ENCODE results near the gene GNA14. TPM values are rescaled to one million over a fixed set of nuclear protein-coding genes. Genes with fewer than 3 reads are reported as not detected.

Gene GNA14
- total and polyA plus RNA-seq, 2 donors (not counting 3 experiments of a cell fraction or from before 2014, with no cell fraction given): 2.1 to 3.3 TPM

- FAIRE-seq: no peak
- no TSS peak for BruUV-seq (replicated peaks)
- CTCF ChIA-PET: interaction anchor here (0.9 to 1.9 kb wide), 2 partner anchors 121 to 130 kb away, joined by 3 to 7 read pairs; no protein-coding TSS in a partner anchor
Measured at GRCh38 chr9:77586591-77586990, 61.5 kb downstream of the GNA14 start.

More at GRCh38 chr9:77586591-77586990, 61.5 kb downstream of the GNA14 start:
- dilution Hi-C loops (cut with MboI; ENCODE audit: extremely low pct_ligation_motif_present, low sequenced_read_pairs) (no loop called here), intact Hi-C loops (cut with micrococcal nuclease) (loop anchor here (10.0 kb wide), 2 partner anchors 132 to 448 kb away; partner anchors contain the start of gene GNAQ)
- Histone ChIP-seq H2AFZ (ENCODE audit: low read depth, low read length) (no peak overlapping the region), H3K27ac (ENCODE audit: insufficient read depth, low read depth, low read length) (no peak overlapping the region), H4K20me1 (replicated peaks; ENCODE audit: control insufficient read depth, extremely low read depth, insufficient read depth, low read length) (no peaks in the 10 kb centered on the region), H3K4me3 (replicated peaks in 1 of 3; ENCODE audit: insufficient read depth in 1 of 3, low read depth in 1 of 3, low read length in 3 of 3) (no peak overlapping the region), H3K4me2 (ENCODE audit: insufficient read depth, low read length) (no peak overlapping the region), H3K4me1 (ENCODE audit: control insufficient read depth, extremely low read depth, insufficient read depth, low read length) (peaks cover 35% of the 10 kb centered on the region), H3K79me2 (ENCODE audit: control insufficient read depth, insufficient read depth, low read length) (no peaks in the 10 kb centered on the region), H3K9me3 (replicated peaks; ENCODE audit: control insufficient read depth, insufficient read depth, low read length) (no peaks in the 10 kb centered on the region), H3K27me3 (ENCODE audit: control insufficient read depth in 2 of 2, insufficient read depth in 2 of 2, low read length in 2 of 2) (peaks cover 0 to 4% of the 10 kb centered on the region in 2 experiments), H3K9me1 (replicated peaks; ENCODE audit: control insufficient read depth, extremely low read depth, insufficient read depth, low read length) (no peaks in the 10 kb centered on the region), H3K36me3 (ENCODE audit: control insufficient read depth in 2 of 2, extremely low read depth in 1 of 2, insufficient read depth in 2 of 2, low read length in 2 of 2) (no peaks in the 10 kb centered on the region), H3K9ac (replicated peaks; ENCODE audit: extremely low read depth, insufficient read depth, low read length) (no peak overlapping the region)
- DNase-seq (ENCODE audit: low read depth, low spot score): no peak
- no peak for TF ChIP-seq MAX (IDR thresholded peaks at IDR 0.05; ENCODE audit: insufficient read depth, insufficient read length)
- no peak for TF ChIP-seq CTCF (IDR thresholded peaks at IDR 0.05; ENCODE audit: extremely low read depth in 1 of 2, insufficient read depth in 1 of 2, low read depth in 1 of 2, low read length in 2 of 2)
- POLR2A ChIA-PET: no interaction called here
